ENCODE results near the gene SNAP47. TPM values are rescaled to one million over a fixed set of nuclear protein-coding genes. Genes with fewer than 3 reads are reported as not detected.

The SNAP47 gene
- total RNA-seq, 2 donors from 2014 or later: 37.9 to 38.5 TPM

DNA sequence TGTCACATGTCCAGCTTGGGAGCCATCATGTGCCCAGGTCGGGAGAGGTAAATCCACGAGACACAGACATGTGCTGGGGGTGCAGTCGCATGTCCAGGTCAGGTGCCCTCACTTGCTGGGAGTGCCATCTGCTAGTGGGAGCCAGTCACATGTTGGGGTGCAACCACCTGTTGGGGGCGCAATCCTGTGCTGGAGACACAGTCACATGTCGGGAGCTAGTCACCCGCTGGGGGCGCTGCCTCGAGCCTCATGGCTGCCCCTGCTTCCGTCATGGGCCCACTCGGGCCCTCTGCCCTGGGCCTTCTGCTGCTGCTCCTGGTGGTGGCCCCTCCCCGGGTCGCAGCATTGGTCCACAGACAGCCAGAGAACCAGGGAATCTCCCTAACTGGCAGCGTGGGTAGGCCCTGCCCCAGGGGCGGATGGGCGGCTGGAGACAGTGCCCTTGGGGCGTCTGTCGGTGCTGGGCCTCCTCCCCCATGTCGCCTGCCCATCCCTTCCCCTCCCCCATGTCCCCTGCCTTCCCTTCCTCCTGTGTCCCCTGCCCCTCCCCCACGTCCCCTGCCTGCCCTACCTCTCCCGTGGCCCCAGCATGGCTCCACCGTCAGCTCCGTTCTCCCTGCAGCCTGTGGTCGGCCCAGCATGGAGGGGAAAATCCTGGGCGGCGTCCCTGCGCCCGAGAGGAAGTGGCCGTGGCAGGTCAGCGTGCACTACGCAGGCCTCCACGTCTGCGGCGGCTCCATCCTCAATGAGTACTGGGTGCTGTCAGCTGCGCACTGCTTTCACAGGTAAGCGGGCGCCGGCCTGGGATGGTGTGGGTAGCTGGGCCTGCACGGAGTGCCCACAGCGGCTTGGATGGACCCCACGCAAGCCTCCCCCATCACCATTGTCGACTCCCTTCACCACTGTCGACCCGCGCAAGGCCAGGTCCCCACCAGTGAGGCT is 80.5 kb downstream of the SNAP47 start, which contains the start of gene PRSS38:
PRSS38 (plus strand) TSS at position 208 of the 942 bp plus-strand sequence; CDS start at position 250, 42 bp downstream.
- intact Hi-C loops (cut with DNase I): no loop called here
- ATAC-seq (no peak), DNase-seq (no peak)

DNA sequence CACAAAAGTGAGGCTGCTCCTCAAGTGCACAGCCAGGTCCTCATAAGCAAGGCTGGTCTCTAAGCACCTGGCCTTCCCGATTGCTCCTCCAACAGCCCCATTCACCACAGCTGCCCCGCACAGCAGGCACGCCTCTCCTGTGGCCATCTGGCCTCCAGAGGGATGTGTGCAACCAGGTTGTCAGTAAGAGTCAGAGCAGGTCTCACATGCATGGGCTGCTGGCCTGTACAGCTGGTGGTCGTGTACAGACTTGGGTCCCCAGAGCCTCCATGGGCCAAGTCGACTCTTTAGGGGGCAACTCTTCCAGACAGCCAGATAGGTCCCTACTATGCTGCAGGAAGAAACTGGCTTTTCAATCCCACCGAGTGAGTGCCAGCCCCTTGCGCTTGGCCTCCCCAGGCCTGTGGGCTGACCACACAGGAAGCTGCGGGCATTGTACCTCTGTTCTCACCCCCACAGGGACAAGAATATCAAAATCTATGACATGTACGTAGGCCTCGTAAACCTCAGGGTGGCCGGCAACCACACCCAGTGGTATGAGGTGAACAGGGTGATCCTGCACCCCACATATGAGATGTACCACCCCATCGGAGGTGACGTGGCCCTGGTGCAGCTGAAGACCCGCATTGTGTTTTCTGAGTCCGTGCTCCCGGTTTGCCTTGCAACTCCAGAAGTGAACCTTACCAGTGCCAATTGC is 81.7 kb downstream of the SNAP47 start:
- intact Hi-C loops (cut with DNase I): no loop called here

DNA sequence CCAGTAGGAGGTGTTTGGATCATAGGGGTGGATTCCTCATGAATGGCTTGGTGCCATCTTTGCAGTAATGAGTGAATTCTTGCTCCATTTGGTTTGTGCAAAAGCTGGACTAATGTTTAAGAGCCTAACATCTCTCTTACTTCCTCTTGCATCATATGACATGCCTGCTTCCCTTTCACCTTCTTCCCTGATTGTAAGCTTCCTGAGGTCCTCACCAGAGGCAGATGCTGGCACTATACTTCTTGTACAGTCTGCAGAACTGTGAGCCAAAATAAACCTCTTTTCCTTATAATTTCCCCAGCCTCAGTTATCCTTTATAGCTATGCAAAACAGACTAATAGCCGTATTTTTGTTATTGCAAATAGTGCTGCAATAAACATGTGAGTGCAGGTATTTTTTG is 88.3 kb downstream of the SNAP47 start:
- intact Hi-C loops (cut with DNase I): no loop called here
- DNase-seq (no peak), ATAC-seq (no peak)

More for the DNA sequence above, 81.7 kb downstream of the SNAP47 start:
- ATAC-seq (no peak), DNase-seq (no peak)

DNA sequence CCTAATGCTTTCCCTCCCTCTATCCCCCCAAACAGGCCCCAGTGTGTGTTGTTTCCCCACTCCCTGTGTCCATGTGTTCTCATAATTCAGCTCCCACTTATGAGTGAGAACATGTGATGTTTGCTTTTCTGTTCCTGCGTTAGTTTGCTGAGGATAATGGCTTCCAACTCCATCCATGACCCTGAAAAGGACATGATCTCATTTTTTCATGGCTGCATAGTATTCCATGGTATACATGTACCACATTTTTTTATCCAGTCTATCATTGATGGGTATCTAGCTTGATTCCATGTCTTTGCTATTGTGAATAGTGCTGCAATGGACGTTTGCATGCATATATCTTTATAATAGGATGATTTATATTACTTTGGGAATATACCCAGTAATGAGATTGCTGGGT is 89.0 kb downstream of the SNAP47 start:
- ATAC-seq: no peak
- intact Hi-C loops (cut with DNase I): no loop called here
- no peak for DNase-seq

DNA sequence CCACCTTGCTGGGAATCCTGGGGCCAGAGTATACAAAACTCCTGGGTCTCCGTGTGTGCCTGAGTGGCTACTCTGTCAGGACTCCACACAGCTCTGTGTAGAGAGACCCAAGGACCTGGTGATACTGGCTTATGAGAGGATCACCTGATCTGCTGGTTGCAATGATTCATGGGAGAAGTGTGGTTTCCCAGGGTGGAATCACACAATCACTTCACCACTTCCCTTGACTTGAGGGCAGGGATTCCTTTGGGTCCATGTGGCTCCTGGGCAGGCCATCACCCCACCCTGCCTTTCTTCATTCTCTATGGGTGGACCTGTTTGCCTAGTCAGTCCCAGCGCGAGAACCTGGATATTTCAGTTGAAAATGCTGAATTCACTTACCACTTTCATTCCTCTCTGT is 93.6 kb downstream of the SNAP47 start:
- DNase-seq: no peak
- no peak for ATAC-seq
- intact Hi-C loops (cut with DNase I): no loop called here

Other genes with a start within 250 kb of the SNAP47 start
- 1 to 10 TPM; 3.9 to 4.7 TPM for gene ZNF678, start 171.9 kb upstream of the SNAP47 start, total RNA-seq
- 10 to 100 TPM in 1 of 2 donors, 1 to 10 TPM in 1; 9.7 to 14.1 TPM for gene JMJD4, start 133 bp upstream of the SNAP47 start, total RNA-seq
- not detected for gene PRSS38, start 80.2 kb downstream of the SNAP47 start, total RNA-seq
- 1 to 10 TPM in 1 of 2 donors, under 1 TPM in 1; 0.80 to 1.1 TPM for gene WNT9A, start 212.5 kb downstream of the SNAP47 start, total RNA-seq

Data from left cardiac atrium (tissue), 4 donors.